GM19239 (cell line): ENCODE data around the gene KRTAP5-1.

ENCODE experiments used
- DNase-seq: peaks from one replicate; pipeline ENCODE4 v3.0.0; 2011; ENCODE audit warnings: low spot score; ENCODE audit not compliant: insufficient read length
- FAIRE-seq: peaks from 2 replicates; lab custom pipeline; 2011; peaks lifted over from hg19 to GRCh38; lab: Jason Lieb, UNC

Gene KRTAP5-1

DNA sequence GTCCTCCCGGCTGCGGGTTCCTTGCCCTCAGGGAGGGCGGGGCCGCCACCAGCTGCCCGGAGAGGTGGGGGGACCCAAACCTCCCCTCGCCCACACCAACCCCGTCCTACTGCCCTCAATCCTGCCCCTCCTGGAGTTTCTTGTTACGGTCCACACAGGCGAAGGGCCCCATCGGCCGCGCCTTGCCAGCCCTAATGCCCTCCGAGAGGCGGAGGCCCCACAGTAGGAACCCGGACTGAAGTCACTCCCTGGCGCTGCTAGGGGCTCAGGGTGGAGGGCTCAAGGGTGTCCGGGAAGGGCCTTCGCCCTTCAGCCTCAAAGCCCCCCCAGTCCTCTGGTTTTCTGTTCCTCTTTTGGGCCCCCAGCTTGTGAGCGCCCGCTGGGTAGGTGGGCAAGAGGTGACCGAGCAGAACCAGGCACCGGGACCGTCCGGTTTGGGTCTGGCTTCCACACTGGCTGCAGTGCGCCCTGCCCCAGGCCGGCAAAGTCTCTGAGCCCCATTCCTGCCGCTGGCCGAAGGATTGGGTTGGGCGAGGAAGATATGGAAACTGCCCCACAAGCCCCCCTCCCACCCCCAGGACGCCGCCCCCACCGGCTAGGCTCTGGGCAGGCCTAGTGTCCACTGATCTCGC, 37.5 kb downstream of the KRTAP5-1 start:
- DNase-seq (no peak), FAIRE-seq (no peak)

GRCh38 chr11:1546536-1547466, 38.3 kb downstream of the KRTAP5-1 start:
- DNase-seq, result peak; percentile 62
- no peak for FAIRE-seq

- DNase-seq, result no peak
- no peak for FAIRE-seq
Measured at GRCh38 chr11:1546077-1546535, 39.0 kb downstream of the KRTAP5-1 start.

- no peak for DNase-seq
- no peak for FAIRE-seq
Measured at GRCh38 chr11:1545432-1545831, 39.7 kb downstream of the KRTAP5-1 start.

GRCh38 chr11:1544536-1544935, 40.5 kb downstream of the KRTAP5-1 start:
- FAIRE-seq, result no peak
- no peak for DNase-seq

DNA sequence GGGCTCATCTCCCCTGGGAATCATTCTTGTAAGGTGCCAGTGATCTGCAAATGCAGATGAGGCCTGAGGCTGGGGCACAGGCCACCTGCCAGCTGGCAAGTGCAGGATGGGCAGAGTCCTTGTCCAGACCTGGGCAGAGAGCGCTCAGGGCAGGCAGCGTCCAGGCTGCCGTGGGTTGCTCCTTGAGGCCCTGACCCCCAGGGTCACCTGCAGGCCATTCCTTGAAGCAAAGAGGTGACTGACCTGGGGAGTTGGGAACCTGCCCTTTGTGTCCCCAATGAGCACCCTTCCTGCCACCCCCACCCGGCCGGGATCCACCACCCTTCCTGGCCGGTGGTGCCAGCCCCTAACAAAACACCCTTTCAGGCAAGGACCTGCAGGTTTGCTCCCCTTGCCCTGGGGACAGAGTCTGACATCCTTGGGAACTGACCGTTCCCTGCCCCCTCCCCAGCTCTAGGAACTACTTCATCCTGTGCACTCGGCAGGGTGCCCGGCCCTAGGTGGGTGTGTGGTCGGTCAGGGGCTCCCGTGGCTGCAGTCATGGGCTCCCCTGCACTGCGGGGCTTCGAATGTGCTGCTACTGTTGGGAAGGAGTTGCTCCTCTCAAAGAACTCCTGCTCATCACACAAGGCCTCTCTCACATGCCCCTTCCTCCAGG, 41.3 kb downstream of the KRTAP5-1 start:
- FAIRE-seq, result no peak
- DNase-seq, result no peak

DNA sequence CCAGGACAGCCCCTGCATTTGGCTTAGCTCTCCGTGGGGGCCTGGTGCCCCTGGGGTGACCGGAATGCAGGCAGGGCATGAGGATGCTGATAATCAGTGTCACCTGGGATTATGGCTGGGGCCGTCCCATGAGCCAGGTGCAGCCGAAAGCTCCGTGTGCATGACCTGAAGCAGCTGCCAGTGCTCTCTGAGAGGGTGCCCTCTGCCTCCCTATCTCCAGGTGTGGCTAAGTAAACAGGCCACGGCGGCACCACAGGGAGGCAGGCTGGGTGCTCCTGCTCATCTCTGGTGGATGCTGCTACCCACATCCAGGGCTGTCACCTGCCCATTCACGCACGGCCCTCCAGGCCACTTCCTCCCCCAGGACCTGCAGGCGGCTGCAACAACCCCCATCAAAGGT, 42.8 kb downstream of the KRTAP5-1 start:
- FAIRE-seq (no peak), DNase-seq (no peak)

- DNase-seq (no peak), FAIRE-seq (no peak)
Measured at GRCh38 chr11:1541474-1542204, 43.4 kb downstream of the KRTAP5-1 start.

DNA sequence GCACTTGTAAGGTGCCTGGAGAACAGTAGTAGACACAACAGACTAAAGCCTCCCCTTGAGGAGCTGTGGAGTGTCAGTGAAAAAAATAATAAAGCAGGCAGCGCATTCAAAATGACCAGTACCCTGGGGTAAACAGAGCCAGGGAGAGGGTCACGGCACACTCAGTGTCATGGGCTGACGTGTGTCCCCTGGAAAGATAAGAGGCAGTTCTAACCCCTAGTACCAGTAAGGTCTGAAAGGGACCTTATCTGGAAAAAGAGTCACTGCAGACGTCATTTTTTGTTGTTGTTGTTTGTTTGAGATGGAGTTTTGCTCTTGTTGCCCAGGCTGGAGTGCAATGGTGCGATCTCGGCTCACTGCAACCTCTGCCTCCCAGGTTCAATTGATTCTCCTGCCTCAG, 45.0 kb downstream of the KRTAP5-1 start:
- DNase-seq (no peak), FAIRE-seq (no peak)

DNA sequence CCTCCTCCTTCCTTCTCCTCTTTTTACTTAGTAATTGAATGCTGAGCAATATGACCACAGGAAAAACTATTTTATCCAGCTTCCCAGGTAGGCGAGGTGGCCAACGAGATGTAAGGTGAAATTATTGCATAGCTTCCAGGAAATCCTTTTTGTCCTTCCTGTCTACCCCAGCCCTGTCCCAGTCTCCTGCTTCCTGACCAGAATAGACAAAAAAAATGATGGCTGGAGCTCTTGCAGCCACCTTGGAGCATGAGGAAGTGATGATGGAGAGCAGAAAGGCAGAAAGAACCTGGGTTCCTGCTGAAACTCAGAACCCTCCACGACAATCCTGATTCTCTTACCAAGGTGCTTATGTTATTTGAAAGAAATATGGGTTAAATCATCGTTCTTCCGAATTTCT, 46.9 kb downstream of the KRTAP5-1 start:
- no peak for FAIRE-seq
- DNase-seq, result no peak

GRCh38 chr11:1536065-1536843, 48.8 kb downstream of the KRTAP5-1 start:
- FAIRE-seq (no peak), DNase-seq (no peak)

DNA sequence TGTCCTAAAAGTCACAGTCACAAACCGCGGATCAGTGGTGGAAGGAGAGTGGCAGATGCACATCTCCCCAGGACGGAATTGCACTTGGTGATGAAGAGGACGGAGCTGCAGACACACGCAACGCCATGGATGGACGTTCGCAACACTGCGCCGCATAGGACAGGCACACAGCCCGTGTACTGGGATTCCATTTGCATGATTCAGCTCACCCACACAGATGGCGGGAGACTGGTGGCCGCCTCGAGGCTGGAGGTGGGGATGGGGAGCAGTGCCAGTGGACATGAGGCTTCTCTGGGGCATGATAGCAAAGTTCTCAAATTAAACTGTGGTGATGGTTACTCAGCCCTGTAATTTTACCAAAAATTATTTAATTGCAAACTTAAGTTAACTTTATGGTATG, 50.4 kb downstream of the KRTAP5-1 start:
- FAIRE-seq, result no peak
- no peak for DNase-seq
